ENCODE results near the gene STARD5.

DNA sequence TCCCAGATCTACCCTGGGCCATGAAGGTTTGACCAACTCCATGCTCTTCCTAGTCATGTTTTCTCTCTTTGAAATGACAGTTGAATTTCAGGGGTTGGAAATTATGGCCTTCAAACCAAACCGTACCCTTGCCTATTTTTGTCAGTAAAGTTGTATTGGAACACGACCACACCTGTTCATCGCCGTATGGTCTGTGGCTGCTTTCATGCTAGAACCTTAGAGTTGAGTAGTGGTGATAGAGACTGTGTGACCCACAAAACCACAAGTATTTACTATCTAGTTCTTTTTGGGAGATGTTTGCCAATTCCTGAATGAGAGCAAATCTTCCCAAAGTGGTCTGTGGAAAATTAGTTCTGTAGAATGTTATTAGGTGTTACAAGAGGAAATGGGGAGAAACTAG lies 24.0 kb upstream of the STARD5 start:
- TF ChIP-seq, protein P1, sequence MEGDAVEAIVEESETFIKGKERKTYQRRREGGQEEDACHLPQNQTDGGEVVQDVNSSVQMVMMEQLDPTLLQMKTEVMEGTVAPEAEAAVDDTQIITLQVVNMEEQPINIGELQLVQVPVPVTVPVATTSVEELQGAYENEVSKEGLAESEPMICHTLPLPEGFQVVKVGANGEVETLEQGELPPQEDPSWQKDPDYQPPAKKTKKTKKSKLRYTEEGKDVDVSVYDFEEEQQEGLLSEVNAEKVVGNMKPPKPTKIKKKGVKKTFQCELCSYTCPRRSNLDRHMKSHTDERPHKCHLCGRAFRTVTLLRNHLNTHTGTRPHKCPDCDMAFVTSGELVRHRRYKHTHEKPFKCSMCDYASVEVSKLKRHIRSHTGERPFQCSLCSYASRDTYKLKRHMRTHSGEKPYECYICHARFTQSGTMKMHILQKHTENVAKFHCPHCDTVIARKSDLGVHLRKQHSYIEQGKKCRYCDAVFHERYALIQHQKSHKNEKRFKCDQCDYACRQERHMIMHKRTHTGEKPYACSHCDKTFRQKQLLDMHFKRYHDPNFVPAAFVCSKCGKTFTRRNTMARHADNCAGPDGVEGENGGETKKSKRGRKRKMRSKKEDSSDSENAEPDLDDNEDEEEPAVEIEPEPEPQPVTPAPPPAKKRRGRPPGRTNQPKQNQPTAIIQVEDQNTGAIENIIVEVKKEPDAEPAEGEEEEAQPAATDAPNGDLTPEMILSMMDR (IDR thresholded peaks at IDR 0.05) = no peak
- TF ChIP-seq POLR2A (IDR thresholded peaks at IDR 0.05) = no peak
